ENCODE data around the gene CLIP2. TPM values are rescaled to one million over a fixed set of nuclear protein-coding genes. Genes with fewer than 3 reads are reported as not detected.

Gene CLIP2
- total RNA-seq, 1 donor from 2014 or later: 26.5 TPM

DNA sequence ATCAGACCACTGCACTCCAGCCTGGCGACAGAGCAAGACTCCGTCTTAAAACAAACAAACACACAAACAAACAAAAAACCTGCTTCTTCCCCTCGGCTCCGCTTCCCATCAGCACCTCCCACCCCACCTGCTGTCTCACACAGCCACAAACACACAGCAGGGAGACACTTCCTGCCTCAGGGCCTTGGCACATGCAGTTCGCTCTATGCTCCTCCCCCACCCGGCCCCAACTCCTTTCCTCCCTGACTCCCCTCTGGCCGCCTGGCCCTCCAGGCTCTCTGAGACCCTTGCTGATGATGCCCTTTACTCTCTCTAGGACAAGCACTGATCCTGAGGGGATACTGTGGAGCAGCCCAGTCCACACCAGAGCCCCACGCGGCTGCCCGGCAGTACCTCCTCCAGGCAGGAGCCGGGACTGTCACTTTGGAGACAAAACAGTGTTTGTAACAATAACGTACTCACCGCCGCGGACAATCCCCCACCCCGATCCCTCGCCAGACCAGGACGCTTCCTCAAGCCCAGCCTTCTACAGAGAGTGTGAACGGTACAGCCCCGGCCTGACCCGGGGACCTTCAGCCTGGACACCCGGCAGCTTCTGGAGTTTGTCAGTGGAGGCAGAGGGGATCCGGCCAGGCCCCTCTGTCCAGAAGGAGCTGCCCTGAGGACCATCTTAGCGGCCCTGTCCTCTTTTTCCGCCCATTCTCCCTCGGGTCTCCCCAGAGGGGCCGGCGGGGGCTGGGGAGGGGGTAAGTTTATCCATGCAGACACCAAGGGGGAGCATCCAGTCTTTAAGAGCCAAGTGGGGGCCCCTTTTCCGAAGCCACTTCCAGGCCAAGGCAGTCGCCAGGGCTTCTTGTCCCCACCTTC, 114.5 kb downstream of the CLIP2 start:
- no peak overlapping the region for H3K27ac Mint-ChIP-seq (ENCODE audit: unreplicated experiment)
- peaks cover 2% of the 10 kb centered on the region for H3K36me3 Mint-ChIP-seq (ENCODE audit: low read depth)
- H3K27me3 Mint-ChIP-seq (ENCODE audit: low read depth): no peaks in the 10 kb centered on the region
- DNase-seq (ENCODE audit: low read depth, low spot score): no peak
- H3K4me1 Mint-ChIP-seq: peaks cover 4% of the 10 kb centered on the region
- no peaks in the 10 kb centered on the region for H3K9me3 Mint-ChIP-seq
- no peak overlapping the region for H3K4me3 Mint-ChIP-seq
- TF ChIP-seq, protein P1, sequence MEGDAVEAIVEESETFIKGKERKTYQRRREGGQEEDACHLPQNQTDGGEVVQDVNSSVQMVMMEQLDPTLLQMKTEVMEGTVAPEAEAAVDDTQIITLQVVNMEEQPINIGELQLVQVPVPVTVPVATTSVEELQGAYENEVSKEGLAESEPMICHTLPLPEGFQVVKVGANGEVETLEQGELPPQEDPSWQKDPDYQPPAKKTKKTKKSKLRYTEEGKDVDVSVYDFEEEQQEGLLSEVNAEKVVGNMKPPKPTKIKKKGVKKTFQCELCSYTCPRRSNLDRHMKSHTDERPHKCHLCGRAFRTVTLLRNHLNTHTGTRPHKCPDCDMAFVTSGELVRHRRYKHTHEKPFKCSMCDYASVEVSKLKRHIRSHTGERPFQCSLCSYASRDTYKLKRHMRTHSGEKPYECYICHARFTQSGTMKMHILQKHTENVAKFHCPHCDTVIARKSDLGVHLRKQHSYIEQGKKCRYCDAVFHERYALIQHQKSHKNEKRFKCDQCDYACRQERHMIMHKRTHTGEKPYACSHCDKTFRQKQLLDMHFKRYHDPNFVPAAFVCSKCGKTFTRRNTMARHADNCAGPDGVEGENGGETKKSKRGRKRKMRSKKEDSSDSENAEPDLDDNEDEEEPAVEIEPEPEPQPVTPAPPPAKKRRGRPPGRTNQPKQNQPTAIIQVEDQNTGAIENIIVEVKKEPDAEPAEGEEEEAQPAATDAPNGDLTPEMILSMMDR (conservative IDR thresholded peaks at IDR 0.05): no peak

DNA sequence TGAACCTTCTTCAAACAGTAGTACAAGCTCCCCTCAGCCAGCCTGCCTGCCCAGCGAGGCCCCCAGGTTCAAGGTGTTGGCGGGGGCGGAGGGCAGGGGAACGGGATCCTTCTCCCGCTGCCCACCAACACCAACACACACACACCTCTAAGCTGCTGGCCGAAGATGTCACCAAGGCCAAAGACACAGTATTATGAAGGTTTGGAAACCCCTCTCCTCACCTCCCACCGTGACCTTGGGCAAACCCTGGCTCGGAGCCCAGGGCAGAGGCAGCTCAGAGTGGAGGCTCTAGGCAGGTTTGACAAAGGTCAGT, 115.1 kb downstream of the CLIP2 start:
- Mint-ChIP-seq H3K4me1 (peaks cover 4% of the 10 kb centered on the region), H3K9me3 (no peaks in the 10 kb centered on the region), H3K4me3 (no peak overlapping the region), H3K36me3 (ENCODE audit: low read depth) (no peaks in the 10 kb centered on the region), H3K27me3 (ENCODE audit: low read depth) (no peaks in the 10 kb centered on the region), H3K27ac (ENCODE audit: unreplicated experiment) (no peak overlapping the region)
- no peak for DNase-seq (ENCODE audit: low read depth, low spot score)
- TF ChIP-seq, protein P1 (conservative IDR thresholded peaks at IDR 0.05): no peak

DNA sequence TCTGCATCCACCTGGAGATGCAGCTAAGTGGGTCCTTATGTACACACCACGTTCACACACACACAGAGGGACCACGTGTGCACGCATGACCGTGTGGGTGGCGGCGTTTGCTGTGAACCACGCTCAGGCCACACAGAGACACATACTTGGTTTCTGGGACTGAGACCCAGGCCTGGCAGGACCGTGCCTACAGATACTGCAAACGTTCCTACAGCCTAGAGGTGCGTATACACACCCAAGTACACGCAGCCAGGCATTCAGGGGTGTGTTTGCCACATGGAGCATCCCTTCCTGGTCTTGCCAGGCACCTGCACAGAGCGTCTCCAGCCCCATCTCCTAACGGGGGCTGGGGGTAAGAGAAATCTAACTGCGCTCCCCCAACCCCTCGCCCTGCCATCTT, 115.5 kb downstream of the CLIP2 start:
- DNase-seq (ENCODE audit: low read depth, low spot score): no peak
- Mint-ChIP-seq H3K36me3 (ENCODE audit: low read depth) (no peaks in the 10 kb centered on the region), H3K9me3 (no peaks in the 10 kb centered on the region), H3K27ac (ENCODE audit: unreplicated experiment) (no peak overlapping the region), H3K4me1 (peaks cover 4% of the 10 kb centered on the region), H3K4me3 (no peak overlapping the region), H3K27me3 (ENCODE audit: low read depth) (no peaks in the 10 kb centered on the region)
- TF ChIP-seq, protein P1 (conservative IDR thresholded peaks at IDR 0.05): no peak

DNA sequence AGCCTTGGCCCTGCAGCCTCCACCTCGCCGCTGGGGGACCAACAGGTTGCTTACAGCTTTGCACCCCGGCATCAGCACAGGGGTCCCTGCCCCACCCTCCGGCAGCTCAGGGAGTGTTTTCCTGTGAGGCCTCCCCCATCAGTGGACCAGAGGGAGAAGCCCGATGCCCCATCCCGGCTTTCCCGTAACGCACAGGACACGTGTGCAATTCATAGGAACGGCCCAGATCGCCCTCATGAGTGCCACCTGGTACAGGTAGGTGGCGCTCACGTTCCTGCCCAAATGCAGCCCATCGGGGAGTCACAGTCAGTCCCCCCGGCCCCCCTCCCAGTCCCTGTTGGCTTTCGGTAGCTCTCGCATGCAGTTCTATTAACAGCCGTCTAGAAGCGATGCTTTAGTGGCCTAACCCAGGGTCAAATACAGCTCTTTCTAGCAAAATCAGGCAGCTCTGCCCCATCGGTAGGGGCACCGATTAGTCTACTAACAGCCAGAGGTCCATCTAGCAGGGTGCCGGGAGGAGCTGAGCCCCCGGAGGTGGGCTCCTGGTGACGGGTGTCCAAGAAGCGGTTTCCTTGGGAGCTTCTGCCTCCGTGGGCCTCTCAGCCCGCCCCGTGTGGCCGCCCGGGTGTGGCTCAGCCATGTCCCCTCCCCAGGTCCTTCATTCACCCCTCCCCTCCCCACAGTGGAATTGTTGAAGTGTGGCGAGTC, 116.1 kb downstream of the CLIP2 start:
- TF ChIP-seq, protein P1 (conservative IDR thresholded peaks at IDR 0.05): peak; percentile 52
- no peak overlapping the region for H3K27ac Mint-ChIP-seq (ENCODE audit: unreplicated experiment)
- no peaks in the 10 kb centered on the region for H3K9me3 Mint-ChIP-seq
- peak; percentile 18 for DNase-seq (ENCODE audit: low read depth, low spot score)
- H3K27me3 Mint-ChIP-seq (ENCODE audit: low read depth): no peaks in the 10 kb centered on the region
- H3K4me1 Mint-ChIP-seq: peaks cover 4% of the 10 kb centered on the region
- no peaks in the 10 kb centered on the region for H3K36me3 Mint-ChIP-seq (ENCODE audit: low read depth)
- H3K4me3 Mint-ChIP-seq: no peak overlapping the region

DNA sequence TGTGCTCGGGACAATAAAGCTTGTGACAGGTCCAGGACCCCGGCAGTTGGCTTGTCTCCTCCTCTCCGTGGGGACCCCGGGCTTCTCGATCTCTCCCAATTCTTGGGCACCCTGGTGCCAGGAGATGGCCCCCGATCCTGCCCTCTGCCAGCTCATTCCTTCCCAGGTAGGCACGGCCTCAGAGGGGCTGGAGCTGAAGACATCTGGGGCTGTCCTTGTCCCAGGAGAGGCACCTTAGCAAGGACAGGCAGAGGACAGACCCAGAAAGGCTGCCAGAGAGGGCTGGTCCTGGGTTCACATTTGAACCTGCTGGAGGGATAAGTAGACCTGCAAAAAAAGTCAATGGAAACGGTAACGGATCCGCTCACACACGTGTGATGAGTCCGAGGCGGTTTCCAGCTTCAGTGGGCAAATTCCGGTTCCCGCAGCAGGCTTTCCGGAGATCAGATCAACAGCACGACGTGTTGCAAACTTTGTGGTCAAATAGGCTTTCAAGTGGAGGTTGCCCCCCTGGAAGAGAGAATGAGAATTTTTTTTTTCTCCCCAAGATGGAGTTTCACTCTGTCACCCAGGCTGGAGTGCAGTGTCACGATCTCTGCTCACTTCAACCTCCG, 116.8 kb downstream of the CLIP2 start:
- no peak overlapping the region for H3K4me3 Mint-ChIP-seq
- TF ChIP-seq, protein P1 (conservative IDR thresholded peaks at IDR 0.05): no peak

More for the DNA sequence above, 116.8 kb downstream of the CLIP2 start:
- DNase-seq (ENCODE audit: low read depth, low spot score): no peak
- no peaks in the 10 kb centered on the region for H3K36me3 Mint-ChIP-seq (ENCODE audit: low read depth)
- no peaks in the 10 kb centered on the region for H3K27me3 Mint-ChIP-seq (ENCODE audit: low read depth)
- no peaks in the 10 kb centered on the region for H3K9me3 Mint-ChIP-seq
- no peak overlapping the region for H3K27ac Mint-ChIP-seq (ENCODE audit: unreplicated experiment)
- H3K4me1 Mint-ChIP-seq: peaks cover 4% of the 10 kb centered on the region
